Activated T-cell treated with anti-CD3 and anti-CD28 coated beads, Interleukin-2, amount 50 U/mL, for 48 hours (primary cell): ENCODE results near the gene DPP6.
A peak's percentile ranks its signal among the peaks of the same experiment; 100 is the strongest.
"Not testable (repeated sequence)": the region's sequence is repeated elsewhere in the genome, so short reads cannot be mapped to it uniquely, and the experiment has no call there.

Source experiments
- DNase-seq, 2 experiments: peaks; one replicate each; pipeline ENCODE4 v3.0.0-alpha.2; 2020

DPP6 gene

DNA sequence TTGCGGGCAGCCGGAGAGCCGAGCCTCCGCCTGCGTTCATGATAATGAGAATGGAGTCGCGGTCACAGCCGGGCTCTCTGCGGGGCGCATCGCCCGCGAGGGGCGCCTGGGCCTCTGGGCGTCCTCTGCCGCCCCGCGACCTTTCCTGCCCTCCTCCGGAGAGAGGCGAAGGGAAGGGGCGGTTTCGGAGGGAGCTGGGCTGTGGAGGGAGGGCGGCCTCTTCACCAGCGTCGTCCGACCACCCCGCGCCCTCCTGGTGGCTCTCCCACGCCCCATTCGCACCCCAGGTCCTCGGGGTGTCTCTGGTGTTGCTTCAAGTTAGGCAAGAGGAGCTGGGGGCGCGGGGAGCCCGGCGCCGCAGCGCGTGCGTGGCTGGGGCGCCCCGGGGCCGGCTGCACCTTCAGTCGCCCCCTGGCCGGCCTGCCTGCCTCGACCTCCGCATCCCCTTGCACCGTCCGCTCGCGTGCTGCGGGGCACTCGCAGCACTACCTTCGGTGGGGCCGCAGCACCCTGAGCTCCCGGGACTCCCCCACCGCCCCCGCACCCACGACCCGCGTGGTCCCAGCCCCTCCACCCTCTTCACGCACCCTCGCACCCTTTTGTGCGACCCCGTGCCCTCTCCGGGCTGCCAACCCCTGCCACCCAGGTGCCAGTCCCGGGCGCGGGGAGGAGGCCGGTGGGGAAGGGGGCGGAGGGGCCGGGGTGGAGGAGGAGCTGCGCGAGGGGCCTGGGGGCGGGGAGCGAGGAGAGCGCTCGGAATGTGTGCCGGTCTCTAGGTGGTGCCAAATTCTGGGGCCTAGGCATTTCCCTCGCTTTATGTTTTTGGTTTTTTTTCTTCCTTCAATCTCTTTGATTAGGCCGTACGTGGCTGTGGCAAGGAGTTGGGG, at the start of gene DPP6:
TSS of gene DPP6 (plus strand) at position 756 of the 887 bp plus-strand sequence.
- not testable (repeated sequence) for DNase-seq

DNA sequence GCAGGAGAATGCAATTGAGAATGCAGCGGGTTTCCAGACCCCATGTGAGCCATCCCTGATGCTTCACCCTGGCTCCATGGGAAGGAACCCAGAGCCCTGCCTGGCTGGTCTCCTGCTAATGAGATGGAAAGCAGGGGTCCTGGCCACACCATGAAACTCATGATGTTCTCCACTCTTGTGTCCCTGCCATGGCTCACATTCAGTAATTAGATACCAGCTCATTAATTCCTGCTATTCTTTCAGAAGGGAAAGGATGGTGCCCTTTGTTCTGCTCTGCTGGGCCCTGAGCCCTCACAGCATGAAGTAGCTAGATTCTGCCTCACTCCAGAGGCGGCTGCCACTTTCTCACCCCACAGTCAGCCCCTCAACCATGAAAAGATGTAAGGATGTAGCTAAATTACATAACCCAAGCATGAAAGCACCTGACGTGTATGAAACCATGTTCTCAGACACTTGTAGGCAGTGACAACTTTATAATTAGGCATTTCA, 42.7 kb upstream of the DPP6 start:
- not testable (repeated sequence) for DNase-seq

- not testable (repeated sequence) for DNase-seq
Observed at GRCh38 chr7:154010726-154011568, 41.3 kb upstream of the DPP6 start.

DNA sequence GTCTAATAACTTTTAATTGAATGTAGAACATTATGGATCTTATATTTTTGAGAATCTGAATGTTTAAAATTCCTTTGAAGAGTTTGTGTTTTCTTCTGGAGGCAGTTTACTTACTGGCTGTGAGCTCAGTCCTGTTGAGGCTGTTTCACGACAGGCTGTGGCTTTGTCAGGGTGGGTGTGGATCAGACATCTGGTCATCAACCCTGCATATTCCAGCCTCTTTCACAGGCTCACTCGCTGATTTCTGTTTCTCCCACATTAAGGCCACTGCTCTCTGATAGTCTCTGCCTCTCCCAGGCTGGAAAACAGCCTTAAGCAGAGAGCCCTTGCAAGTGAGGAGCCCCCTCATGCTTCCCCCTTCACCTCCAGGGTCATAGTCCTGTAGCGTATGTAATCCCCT, 39.4 kb upstream of the DPP6 start:
- not testable (repeated sequence) for DNase-seq

GRCh38 chr7:154015636-154016035, 36.6 kb upstream of the DPP6 start:
- not testable (repeated sequence) for DNase-seq

DNA sequence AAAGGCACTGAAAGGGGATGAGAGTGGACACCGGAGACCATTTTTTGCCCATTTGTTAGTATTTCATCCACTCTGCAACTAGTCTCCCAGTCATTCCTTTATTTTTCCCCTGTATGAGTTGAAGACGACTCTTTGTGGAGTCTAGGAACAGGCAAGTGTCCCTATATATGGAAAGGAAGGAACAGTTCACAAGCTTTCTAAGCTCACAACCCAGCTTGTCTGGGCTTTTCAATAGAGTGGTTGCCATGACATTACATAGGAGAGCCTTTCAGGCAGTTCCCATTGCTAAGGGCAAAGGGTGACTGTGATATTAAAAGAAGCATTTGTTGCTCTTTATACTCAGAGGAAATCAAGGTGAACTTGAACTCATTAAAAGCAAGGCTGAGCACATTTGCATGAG, 33.8 kb upstream of the DPP6 start:
- DNase-seq = not testable (repeated sequence)

- DNase-seq = not testable (repeated sequence)
Observed at GRCh38 chr7:154027805-154028204, 24.4 kb upstream of the DPP6 start.

DNA sequence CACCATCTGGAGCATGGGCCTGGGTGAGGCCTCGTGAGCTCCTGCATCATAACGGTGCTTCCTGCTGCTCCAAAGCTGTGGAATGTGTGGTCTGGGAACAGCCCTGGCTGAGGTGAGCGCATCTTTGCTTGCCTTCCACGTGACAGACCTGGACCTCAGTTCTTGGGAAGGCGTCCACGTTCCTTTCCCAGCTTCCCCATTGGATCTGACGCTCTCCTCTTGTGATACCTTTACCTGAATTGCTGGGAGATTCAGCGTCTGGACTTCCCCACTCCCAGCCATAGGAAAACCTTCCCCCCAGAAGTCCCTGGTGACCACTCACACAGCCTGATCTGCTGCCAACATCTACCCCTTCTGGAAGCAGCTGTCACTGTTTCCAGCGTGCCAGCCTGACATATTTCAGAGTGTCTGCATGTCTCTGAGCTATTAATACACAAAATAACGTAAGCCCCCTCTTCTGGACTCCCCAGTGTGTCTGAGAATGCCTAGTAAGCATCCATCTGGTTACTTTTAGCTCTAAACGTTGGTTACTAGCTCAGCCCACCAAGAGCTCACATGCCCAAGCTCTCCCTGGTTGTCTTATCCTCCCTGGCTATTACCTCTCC, 21.6 kb upstream of the DPP6 start:
- not testable (repeated sequence) for DNase-seq

DNA sequence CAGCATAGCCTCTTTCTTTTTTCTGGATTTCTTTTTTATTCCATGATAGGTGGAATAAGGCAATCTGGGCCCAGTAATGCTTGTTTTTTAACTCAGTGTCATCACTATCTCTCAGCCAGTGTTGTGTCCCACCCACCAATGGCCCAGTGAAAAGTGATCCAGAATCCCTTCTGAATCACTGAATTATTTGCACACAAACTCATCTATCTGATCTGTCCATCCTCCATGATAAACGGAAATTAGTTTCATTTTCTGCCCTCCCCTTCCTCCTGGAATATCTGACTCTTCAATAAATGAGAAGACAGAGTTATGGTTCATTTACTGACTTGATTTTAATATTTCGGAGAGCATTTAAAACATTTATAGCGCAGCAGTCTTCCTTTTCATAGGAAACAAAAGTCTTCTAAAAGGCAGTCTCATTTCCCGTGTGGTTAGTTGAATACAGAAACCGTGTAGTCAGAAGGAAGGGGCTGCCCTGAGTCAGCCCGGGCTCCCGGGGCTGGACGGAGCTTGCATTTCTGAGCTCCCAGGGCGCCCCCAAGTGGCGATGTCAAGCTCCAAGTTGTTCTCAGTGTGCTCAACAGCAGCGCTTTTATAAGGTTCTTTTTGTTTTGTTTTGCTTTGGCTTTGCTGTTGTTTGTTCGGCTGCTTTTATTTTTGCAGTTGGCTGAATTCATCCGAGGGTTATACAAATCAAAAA, 12.6 kb upstream of the DPP6 start:
- peak; percentile 40 to 52 for DNase-seq

DNA sequence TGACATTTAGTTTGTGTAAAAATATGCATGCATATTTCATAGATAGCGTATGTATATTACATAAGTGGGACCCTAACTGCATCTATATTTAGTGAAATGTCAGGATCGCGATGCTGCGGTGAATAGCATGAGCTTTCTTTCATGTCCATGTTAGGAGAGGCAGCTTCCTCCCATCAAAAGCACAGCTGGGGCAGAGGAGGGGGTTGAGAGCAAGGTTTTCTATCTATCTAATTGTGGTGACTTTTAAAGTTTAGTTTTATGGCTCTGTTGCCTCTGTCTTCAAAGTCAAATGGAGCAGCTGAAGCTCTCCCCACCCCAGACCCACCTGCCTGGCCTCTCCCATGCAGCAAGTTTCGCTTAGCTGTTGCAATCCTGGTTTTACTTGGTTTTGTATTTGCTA, 1.8 kb upstream of the DPP6 start:
- not testable (repeated sequence) for DNase-seq

- not testable (repeated sequence) for DNase-seq
Observed at GRCh38 chr7:154051006-154051642, 1.1 kb upstream of the DPP6 start.

DNA sequence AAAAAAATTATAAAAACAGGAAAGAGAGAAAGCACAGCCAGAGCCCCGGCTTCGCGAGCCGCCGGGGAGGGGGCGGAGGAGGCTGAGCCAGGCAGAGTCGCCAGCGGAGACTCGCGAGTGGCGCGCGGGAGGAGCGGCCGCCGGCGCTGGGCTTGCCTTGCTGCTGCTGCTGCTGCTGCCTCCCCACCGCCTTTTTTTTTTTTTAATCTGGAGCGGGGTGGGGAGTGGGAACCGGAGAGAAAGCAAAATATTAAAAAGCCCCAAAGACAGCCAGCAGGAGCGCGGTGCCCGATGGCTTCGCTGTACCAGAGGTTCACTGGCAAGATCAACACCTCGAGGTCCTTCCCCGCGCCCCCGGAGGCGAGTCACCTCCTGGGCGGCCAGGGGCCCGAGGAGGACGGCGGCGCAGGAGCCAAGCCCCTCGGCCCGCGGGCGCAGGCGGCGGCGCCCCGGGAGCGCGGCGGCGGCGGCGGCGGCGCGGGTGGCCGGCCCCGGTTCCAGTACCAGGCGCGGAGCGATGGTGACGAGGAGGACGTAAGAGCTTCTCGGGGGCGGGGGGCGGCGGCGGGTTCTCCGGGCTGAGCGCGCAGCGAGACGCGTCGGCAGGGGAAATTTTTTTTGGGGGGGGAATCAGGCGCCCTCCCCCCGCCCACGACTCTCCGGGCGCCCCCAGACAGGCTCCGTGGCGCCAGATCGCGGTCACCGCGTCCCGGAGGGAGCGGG, 493 bp downstream of the DPP6 start:
- not testable (repeated sequence) for DNase-seq

GRCh38 chr7:154053466-154054312, 1.5 kb downstream of the DPP6 start:
- not testable (repeated sequence) for DNase-seq

DNA sequence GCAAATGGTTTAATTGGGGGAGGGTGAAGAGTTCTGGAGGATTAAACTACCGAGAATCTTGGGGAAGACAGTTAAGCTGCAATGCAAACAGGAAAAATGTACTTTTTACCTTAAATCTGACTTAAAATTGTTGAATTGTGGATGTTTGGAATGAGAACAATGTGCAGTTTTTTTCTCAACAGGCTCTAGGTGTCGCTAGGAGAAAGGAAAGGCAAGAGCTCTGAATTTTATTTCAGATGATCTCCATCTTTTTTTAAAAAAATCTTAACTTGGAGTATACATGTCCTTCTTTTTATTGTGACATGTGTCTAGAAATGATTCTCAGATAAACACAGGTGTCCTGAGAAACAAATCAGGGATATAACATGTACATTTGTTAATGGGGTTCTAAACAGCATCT, 2.5 kb downstream of the DPP6 start:
- DNase-seq = not testable (repeated sequence)

DNA sequence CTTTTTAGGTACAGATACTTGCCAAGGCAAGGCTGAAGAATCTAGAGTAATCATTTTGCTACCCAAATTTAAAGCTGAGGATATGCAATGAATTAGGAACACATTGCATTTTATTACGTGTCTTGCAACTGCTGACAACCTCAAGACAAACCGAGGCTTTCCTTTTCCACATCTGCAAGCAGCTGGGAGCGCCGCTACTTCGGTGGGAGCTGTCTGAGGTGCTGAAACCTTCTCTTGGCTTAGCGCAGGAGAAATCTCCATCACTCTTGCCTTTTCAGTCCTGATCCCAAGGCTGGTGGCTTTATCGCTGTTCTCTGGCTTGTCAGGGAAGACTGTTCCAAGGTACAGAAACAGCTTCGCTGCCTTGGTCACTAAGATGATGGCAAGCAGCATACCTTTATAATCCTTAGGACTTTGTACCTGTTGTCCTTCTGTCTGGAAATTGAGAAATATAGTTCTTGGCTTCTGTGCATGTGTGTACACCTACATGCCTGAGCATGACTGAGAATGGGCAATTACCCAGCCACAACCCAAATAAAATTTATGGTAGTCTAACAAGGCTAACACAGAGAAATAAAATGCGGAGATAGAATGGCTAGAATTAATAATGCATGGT, 3.4 kb downstream of the DPP6 start:
- DNase-seq = peak in 1 of 2 experiments; percentile 20

DNA sequence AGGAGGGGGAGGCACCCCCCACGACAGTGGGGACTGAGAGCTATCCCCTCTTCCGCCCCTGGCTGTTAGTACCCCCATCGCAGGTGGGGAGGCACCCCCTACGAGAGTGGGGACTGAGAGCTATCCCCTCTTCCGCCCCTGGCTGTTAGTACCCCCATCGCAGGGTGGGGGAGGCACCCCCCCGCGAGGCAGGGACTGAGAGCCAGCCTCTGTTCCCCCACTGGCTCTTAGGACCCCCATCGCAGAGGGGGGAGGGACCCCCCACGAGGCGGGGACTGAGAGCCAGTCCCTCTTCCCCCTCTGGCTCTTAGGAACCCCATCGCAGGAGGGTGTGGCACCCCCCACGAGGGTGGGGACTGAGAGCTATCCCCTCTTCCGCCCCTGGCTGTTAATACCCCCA, 6.6 kb downstream of the DPP6 start:
- DNase-seq = not testable (repeated sequence)

- not testable (repeated sequence) for DNase-seq
Observed at GRCh38 chr7:154060551-154060950, 8.4 kb downstream of the DPP6 start.

GRCh38 chr7:154071833-154072232, 19.6 kb downstream of the DPP6 start:
- DNase-seq = not testable (repeated sequence)

DNA sequence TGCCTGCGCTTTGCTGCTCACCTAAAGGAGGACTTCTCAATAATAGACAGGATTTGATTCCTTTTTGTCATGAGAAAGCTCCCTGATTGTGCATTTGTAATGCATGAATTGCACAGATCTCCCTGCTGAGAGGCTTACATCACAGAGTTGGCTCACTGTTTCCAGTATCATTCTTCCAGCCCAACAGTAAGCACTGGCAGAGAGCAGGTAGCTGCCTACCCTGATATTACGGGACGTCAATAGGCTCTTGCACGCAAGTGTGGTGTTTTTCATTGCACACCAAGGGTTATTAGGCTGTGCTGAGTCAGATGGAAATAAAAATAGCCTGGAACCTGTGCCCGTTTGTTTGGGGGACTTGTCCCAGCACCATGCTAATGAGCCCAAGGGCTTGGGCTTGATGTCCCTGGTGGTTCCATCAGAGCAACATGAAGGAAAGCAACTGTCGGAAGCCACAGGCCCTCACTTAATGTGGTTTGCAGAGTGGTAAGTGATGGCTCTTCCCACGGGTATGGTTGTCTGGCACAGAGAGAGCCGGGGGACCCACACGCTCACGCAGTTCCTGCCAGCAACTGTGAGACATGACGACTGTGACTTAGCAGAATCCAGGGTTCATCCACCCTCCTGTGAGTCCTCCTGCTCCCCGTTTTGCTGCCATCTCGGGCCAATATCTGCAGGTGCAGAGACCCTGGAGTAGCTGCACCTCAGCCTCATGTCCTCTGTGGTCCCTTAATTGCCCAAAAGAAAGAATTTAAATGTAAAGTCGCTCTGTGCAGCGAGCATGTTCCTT, 20.4 kb downstream of the DPP6 start:
- not testable (repeated sequence) for DNase-seq
